PC-9 (cell line): ENCODE results near the gene THBS3.
"Not testable (repeated sequence)": the region's sequence is repeated elsewhere in the genome, so short reads cannot be mapped to it uniquely, and the experiment has no call there.

Experiments
- CTCF ChIP-seq: fragments of 200-600 bp; sonication (generic); conservative IDR thresholded peaks from 2 replicates; pipeline ENCODE4 v1.6.1; 2017; ENCODE audit warnings: mixed run types, antibody characterized with exemption, mild to moderate bottlenecking, moderate library complexity
- EZH2 ChIP-seq: fragments of 200-600 bp; sonication (generic); IDR thresholded peaks from 2 replicates; pipeline ENCODE4 v1.8.0; 2017; ENCODE audit warnings: antibody characterized with exemption, low read depth

- not testable (repeated sequence) for TF ChIP-seq CTCF, EZH2
Observed at GRCh38 chr1:155168105-155168445, 39.6 kb downstream of the THBS3 start.
